Superior temporal gyrus (tissue), 1 donor: Measurements from ENCODE around the gene BASP1.
"Not testable (repeated sequence)": the region's sequence is repeated elsewhere in the genome, so short reads cannot be mapped to it uniquely, and the experiment has no call there.

Experiments used
- DNase-seq: peaks from one replicate; pipeline ENCODE4 v3.0.0-alpha.2; 2016; ENCODE audit errors: extremely low spot score

Gene BASP1

DNA sequence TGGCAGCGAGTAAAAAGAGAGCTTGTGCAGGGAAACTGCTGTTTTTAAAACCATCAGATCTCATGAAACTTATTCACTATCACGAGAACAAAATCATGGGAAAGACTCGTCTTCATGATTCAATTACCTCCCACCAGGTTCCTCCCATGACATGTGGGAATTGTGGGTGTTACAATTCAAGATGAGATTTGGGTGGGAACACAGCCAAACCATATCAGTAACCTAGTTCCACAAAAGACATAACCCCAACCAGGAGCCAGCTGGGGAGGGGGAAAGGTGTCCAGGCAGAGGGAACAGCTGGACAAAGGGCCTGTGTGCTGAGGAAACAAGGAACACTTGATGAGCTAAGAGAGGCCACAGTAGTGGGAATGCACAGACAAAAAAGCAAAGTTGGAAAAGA is 71.1 kb downstream of the BASP1 start:
- DNase-seq, result no peak

- no peak for DNase-seq
Measured at GRCh38 chr5:17289681-17290539, 72.5 kb downstream of the BASP1 start.

DNA sequence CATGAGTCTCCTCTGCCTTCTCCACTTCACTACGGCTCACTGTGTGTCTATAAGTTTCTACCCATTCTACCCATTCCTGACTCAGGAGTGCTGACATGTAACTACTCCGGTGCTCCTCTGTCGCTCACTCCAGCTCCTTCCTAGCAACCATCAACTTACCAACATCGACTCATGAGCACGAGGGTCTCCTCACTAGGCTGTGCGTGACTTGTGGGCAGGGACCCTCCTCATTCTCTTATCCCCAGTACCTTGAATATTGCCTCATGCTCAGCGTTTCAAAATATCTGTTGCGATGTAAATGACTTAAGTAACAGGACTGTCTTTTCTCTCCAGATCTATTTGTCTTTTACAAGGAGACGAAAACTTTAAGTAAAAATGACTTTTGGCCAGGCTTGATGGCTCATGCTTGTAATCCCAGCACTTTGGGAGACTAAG is 73.1 kb downstream of the BASP1 start:
- DNase-seq, result no peak

DNA sequence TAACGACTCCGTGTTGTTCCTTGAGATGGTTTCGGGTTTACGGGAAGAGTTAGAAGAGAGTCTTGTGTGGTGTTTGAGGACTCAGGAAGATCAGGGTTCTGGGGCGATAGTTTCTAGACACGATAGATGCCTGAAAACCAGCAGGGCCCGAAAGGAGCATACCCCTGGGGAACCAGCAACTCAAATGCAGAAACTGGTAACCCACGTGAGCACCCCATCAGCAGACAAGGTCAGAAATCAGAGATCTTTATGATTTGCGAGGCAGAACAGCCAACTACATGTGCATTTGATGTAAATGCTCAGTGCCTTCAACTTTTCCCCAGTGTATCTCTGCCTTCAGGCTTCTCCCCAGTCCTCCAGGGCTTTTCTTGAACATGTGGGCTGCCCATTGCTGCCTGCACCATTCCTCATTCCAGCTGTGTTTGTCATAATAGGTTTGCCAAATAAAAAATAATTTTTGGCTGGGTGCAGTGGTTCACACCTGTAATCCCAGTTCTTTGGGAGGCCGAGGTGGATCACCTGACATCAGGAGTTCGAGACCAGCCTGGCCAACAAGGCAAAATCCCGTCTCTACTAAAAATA is 75.1 kb downstream of the BASP1 start:
- DNase-seq, result no peak

DNA sequence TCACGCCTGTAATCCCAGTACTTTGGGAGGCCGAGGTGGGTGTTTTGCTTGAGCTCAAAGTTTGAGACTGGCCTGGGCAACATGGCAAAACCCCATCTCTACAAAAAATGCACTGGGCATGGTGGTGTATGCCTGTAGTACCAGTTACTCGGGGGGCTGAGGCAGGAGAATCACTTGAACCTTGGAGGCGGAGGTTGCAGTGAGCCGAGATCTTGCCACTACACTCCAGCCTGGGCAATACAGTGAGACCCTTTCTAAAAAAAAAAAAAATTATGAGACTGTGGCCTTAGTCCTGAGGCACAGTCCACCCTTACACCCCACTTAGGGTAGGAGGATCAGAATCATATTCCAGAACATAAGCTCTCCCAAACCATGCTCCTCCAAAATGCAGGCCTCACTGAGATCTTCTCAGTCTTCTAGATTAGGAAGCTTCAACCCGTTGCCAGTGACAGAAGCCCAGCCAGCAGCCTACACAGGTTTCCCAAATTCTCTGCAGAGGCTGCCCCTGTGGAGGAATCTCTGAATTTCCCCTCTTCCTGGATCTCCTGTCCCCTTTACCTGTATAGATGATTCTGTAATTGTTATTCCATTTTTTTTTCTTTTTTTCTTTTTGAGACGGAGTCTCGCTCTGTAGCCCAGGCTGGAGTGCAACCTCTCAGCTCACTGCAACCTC is 77.3 kb downstream of the BASP1 start:
- no peak for DNase-seq

DNA sequence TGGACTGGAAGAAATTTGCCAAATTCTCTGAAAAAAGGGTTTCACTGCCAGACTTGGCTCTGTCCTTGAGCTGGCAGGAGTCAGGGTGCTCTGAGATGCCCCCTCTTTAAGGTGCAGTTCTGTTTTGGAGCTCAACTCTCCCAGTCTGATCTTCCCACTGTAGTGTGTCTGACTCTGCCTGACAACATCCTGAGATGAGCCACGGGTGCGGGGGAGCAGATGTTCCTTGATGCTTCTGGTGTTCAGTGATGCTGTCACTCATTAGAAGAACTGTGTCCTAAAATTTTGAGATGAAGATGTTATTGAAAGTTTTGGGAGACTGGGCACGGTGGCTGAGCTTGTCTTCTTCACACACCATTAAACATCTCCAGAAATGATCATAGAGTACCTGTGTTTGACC is 78.2 kb downstream of the BASP1 start:
- no peak for DNase-seq

DNA sequence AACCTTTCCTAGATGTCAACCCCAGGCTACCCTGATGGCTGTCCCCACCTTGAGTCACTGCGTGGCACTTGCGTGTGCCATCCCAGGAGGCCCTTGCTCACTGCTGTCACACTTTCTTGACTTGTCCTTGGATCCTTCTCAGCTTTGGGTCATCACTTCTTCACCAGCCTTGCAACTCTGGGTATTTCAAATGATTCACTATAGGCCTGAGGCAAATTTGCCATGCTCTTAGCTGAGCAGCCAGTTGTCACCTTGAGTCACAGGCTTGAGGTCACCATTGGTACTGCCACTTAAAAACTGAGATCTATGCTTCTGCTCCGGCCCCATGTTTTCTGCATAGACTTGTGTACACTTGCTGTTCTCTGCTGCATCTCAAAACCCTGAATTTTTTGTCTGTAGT is 84.7 kb downstream of the BASP1 start:
- no peak for DNase-seq

- no peak for DNase-seq
Measured at GRCh38 chr5:17302604-17303003, 85.2 kb downstream of the BASP1 start.

- DNase-seq, result peak; percentile 45
Measured at GRCh38 chr5:17304282-17304681, 86.9 kb downstream of the BASP1 start.

GRCh38 chr5:17305017-17305416 is 87.6 kb downstream of the BASP1 start:
- no peak for DNase-seq

DNA sequence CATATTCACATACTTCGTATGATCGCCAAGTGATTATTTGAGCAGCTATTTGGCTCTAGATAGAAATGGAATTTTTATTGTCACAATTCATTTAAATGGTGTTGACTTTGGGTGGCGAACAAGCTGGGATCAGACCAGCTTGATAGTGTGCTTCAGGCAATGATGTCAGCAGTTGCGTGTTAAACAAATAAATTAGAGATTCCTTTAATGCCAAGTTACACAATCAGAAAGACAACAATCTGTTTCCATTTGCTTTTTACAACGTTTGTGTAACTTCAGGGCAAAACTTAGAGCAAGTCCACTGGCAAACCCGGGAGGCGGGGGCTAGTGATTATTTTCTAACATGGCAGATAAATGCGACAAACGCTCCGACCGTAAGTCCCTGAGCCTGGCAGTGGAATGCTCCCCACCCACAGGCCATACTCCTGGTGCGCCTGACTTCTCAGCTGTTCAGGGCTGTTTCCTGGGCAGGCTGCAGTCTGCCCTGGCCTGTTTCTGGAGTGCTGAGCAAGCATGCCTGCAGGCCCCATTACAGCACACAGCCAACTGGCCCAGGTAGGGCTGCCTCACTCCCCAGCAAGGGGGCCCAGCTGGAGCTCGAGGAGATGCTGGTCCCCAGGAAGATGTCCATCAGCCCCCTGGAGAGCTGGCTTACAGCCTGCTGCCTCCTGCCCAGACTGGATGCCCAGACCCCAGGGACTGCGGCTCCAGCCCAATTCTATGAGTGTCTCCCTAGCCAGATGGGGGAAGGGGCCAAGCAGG is 88.7 kb downstream of the BASP1 start:
- no peak for DNase-seq

GRCh38 chr5:17306726-17307091 is 89.3 kb downstream of the BASP1 start:
- no peak for DNase-seq

- not testable (repeated sequence) for DNase-seq
Measured at GRCh38 chr5:17307440-17307839, 90.0 kb downstream of the BASP1 start.

- no peak for DNase-seq
Measured at GRCh38 chr5:17308326-17309065, 91.1 kb downstream of the BASP1 start.

- no peak for DNase-seq
Measured at GRCh38 chr5:17309462-17309861, 92.0 kb downstream of the BASP1 start.

DNA sequence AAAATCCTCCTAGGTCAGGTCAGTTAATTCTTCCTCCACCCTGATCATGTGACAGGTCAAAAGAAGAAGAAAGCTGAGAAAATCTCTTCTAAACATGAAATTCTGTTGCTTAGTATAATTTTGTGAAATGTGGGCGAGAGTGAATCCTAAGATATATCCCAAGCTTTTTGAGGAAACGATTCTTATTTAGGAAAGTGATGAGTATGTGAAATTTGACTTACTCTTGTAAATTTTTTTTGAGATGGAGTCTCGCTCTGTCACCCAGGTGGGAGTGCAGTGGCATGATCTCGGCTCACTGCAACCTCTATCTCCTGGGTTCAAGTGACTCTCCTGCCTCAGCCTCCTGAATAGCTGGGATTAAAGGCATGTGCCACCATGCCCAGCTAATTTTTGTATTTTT is 93.1 kb downstream of the BASP1 start:
- DNase-seq, result not testable (repeated sequence)

- not testable (repeated sequence) for DNase-seq
Measured at GRCh38 chr5:17311811-17312210, 94.4 kb downstream of the BASP1 start.

DNA sequence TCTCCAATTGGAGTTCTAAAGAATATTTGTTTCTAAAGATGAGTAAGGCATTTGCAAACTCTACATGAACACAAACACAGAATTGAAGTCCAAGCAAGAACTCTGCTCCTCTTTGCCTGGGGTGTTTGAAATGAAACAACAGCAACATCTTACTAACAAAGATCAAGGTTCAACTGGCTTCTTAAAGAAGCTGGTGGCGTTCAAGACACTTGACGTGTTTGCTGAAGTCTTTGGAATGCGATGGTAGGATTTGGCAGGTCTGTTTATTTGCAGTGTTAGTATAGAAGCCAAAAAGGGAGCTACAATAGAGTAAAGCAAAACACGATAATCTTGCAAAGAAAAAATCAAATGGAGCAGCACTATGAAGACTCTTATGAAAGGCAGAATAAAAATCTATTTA is 94.9 kb downstream of the BASP1 start:
- no peak for DNase-seq

- no peak for DNase-seq
Measured at GRCh38 chr5:17314907-17315471, 97.6 kb downstream of the BASP1 start.

DNA sequence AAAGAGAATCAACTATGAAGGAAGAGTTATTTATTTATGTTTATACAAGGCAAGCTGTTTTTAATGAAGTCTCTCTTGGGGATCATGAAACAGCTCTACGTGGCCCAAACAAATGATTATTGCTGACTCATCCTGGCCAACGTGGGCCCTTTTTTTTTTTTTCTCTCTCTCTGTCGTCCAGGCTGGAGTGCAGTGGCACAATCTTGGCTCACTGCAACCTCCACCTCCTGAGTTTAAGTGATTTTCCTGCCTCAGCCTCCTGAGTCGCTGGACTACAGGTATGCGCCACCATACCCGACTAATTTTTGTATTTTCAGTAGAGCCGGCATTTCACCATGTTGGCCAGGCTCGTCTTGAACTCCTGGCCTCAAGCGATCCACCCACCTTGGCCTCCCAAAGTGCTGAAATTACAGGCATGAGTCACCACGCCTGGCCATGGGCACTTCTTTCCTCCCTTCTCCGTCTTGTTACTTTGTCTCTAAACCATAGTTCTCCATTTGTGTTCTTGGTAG is 98.3 kb downstream of the BASP1 start:
- DNase-seq, result no peak

DNA sequence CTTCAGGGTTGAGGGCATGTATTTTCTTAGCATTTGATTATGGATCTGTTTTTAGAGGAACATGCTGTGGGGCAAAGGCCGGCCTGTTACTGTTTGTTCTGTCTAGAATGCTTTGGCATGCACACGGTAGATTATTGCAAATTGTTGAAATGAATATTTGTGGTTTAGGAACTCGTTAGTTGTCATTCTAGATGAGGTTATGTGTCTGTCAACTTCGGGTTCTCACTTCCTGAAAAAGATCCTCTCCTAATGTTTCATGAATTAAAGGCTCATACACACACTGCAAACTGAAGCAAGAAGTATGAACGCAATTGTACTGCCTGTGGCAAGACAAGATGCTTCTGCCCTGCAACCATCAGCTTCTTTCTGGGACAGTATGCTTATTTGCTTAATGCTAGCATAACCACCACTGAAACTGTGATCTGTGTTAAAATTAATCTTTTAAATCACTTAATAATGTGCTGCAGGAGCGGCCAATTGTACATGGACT is 99.6 kb downstream of the BASP1 start:
- no peak for DNase-seq
